ENCODE results near the gene ARHGAP6.

Gene ARHGAP6

DNA sequence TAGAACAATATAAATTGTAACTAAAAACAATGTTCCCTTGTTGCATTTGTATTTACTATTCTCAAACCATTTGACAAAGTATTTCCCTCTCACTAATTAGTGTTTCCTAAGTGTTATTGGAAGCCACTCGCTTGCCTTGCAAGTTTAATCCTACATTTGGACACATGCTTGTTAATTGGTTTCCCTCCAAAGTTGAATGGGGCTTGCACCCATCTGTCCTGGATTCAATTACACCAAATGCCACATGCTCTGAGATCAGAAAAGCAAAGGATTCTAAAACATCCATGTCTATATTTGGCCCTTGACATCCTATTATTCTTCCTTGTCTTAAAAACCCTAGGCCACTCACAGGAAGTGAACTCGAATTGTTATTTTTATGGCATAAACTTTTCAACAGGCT lies 225.9 kb downstream of the ARHGAP6 start:
- DNase-seq (ENCODE audit: extremely low read depth, low read depth): no peak
- no peak for TF ChIP-seq CTCF (IDR thresholded peaks at IDR 0.05; ENCODE audit: low read depth, low read length)

DNA sequence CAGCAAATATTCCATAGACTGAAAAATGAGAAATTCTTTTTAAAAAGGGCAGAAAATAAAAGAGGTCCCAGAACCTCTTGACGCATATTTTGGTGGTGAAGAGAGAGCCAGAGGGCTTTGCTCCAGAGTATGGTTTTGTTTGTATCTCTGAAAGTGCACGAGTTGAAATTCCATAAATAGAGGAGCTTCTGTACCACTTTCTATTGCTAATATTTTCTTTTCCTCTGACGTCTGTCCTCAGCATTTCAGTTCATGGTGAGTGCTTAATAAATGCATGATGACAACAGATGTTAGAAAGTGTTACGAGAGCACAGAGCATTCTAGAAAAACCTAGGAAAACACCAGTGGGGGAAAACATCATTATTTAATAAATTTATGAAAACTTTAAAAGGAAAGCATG lies 227.0 kb downstream of the ARHGAP6 start:
- no peak for TF ChIP-seq CTCF (IDR thresholded peaks at IDR 0.05; ENCODE audit: low read depth, low read length)
- no peak for DNase-seq (ENCODE audit: extremely low read depth, low read depth)

- no peak for DNase-seq (ENCODE audit: extremely low read depth, low read depth)
- no peak for TF ChIP-seq CTCF (IDR thresholded peaks at IDR 0.05; ENCODE audit: low read depth, low read length)
Measured at GRCh38 chrX:11438380-11438723, 227.4 kb downstream of the ARHGAP6 start.

DNA sequence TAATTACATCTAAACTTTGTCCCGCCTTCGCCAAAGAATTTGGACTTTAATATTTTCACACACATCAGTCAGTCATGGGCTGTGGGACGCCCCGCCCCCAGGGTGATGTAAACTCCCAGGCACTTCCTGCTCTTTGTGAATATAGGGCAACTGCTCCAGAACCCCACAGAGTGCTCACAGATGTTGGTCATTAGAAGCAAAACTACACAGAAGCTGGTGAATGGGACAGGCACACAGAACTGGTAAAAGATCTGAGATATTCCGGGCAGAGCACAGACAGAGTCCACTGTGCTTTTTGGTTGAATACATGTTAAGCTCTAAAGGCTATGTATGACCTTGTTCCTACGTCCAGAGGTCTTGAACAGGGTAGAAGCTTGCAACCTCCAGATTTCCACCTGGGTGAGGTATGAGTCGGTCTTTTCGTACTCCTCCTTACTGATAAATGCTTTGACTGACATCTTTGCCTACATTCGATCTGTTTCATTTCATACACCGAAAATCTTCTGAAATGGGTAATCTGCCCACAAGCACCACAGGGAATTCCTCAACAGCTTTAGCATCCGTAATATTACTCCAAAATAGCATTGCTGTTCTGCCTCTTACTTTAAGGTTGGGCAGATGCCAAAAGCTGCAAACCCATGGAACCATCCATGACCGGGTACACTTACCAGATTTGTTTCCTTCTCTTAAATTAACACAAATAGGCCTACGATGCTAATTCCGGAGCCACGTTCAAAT lies 227.9 kb downstream of the ARHGAP6 start:
- peak; percentile 25 for DNase-seq (ENCODE audit: extremely low read depth, low read depth)

DNA sequence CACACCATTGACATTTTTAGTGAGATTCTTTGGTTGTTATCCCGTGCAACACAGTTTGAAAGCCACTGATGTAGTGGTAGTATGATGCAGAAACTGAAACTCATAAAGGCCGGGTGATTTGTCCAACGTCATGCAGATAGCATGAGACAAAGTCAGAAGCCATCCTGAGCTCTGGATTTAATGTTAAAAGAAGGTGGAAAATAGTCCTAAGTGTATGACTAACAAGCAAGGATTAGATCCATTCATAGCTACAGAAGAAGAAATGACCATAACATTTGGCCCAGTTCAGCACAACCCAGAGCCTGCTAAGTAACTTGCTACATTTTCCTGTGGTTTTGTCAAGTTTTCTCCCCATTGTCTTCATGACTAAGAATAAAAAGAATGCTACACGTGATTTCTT lies 230.2 kb downstream of the ARHGAP6 start:
- DNase-seq (ENCODE audit: extremely low read depth, low read depth): peak; percentile 34
- TF ChIP-seq CTCF (IDR thresholded peaks at IDR 0.05; ENCODE audit: low read depth, low read length): no peak

More for the DNA sequence above, 227.9 kb downstream of the ARHGAP6 start:
- TF ChIP-seq CTCF (IDR thresholded peaks at IDR 0.05; ENCODE audit: low read depth, low read length): no peak

DNA sequence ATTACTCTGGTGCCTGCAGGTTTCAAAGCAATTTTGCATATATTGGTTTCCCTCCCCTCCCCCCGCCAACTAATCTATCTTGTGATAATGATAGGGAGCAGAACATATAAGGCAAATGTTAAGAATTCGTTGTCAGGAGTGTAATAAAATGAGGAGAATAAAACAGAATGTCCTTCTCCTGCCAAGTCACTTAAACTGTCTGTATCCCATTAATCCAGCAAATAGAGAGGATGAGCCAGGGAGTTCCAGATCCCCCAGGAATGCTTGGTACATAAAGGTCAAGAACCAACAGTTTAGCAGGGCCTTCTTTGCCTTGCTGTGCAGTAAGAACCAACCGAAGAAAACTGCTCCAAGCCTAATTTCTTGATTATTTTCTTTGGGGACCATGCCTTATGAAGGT lies 231.1 kb downstream of the ARHGAP6 start:
- no peak for TF ChIP-seq CTCF (IDR thresholded peaks at IDR 0.05; ENCODE audit: low read depth, low read length)
- DNase-seq (ENCODE audit: extremely low read depth, low read depth): no peak

DNA sequence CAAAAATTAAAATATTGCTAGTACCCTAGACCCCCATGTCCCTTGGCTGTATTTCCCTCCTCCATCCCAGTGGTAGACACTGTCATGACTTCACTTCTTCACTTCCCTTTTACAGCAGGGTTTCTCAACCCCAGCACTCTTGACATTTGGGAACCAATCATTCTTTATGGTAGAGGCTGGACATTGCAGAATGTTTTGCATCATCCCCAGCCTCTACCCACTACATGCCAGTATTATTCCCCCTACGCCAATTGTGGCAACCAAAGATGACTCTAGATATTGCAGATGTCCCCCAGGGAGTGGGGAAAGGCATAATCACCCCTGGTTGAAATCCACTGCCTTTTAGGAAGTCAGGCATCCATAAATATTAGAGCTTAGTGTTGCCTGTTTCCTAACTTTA lies 233.9 kb downstream of the ARHGAP6 start:
- no peak for TF ChIP-seq CTCF (IDR thresholded peaks at IDR 0.05; ENCODE audit: low read depth, low read length)
- DNase-seq (ENCODE audit: extremely low read depth, low read depth): no peak
